WTC11 (cell line): ENCODE results near the gene BRICD5. TPM values are rescaled to one million over a fixed set of nuclear protein-coding genes. Genes with fewer than 3 reads are reported as not detected.
A peak's percentile ranks its signal among the peaks of the same experiment; 100 is the strongest.

Source experiments
- ATAC-seq: fragments of 200-7000 bp; cut with Tn5 transposase; 2 replicates; pipeline ENCODE4 v1.10.0; 2021; ENCODE audit warnings: mild to moderate bottlenecking, moderate library complexity
- CTCF ChIA-PET: fragments of 300-600 bp; sonication (Branson Sonifier 250); formaldehyde crosslinking; loops from one replicate; lab custom pipeline; 2021; ENCODE audit warnings: antibody characterized with exemption; lab: Charles Lee
- POLR2A ChIA-PET: fragments of 350-600 bp; sonication (Branson Sonifier 250); formaldehyde crosslinking; loops from one replicate; lab custom pipeline; 2021; ENCODE audit warnings: antibody characterized with exemption; lab: Charles Lee
- DNase-seq: peaks from one replicate; pipeline ENCODE4 v3.0.0; 2021; ENCODE audit warnings: low spot score
- H3K27ac Mint-ChIP-seq: 2 replicates; pipeline ENCODE4 v1.8.0; 2021; ENCODE audit warnings: mixed read lengths
- H3K27me3 Mint-ChIP-seq: 2 replicates; pipeline ENCODE4 v1.8.0; 2021; ENCODE audit warnings: low read depth, mild to moderate bottlenecking, moderate library complexity, mixed read lengths
- H3K36me3 Mint-ChIP-seq: 2 replicates; pipeline ENCODE4 v1.8.0; 2021; ENCODE audit warnings: mixed read lengths
- H3K4me1 Mint-ChIP-seq: 2 replicates; pipeline ENCODE4 v1.8.0; 2022; ENCODE audit warnings: mixed read lengths
- H3K4me3 Mint-ChIP-seq: 2 replicates; pipeline ENCODE4 v1.8.0; 2021; ENCODE audit warnings: mild to moderate bottlenecking, moderate library complexity, mixed read lengths
- H3K9me3 Mint-ChIP-seq: 2 replicates; pipeline ENCODE4 v1.8.0; 2021; ENCODE audit warnings: mixed read lengths
- AFF4 ChIP-seq: sonication (generic); formaldehyde crosslinking; IDR thresholded peaks from 2 replicates; pipeline ENCODE4 v1.8.1; 2023; ENCODE audit warnings: mild to moderate bottlenecking, missing genetic modification reagents, borderline replicate concordance
- ATF3 ChIP-seq: sonication (generic); formaldehyde crosslinking; conservative IDR thresholded peaks from 2 replicates; pipeline ENCODE4 v1.8.1; 2022; ENCODE audit warnings: mild to moderate bottlenecking, missing genetic modification reagents
- CDX4 ChIP-seq: fragments of 250-450 bp; sonication (Bioruptor Pico); IDR thresholded peaks from 2 replicates; pipeline ENCODE4 v1.9.0; 2021; ENCODE audit warnings: moderate library complexity, mild to moderate bottlenecking, inconsistent platforms, borderline replicate concordance
- CREM ChIP-seq: sonication (generic); formaldehyde crosslinking; IDR thresholded peaks from 2 replicates; pipeline ENCODE4 v1.8.1; 2022; ENCODE audit warnings: mild to moderate bottlenecking, missing genetic modification reagents, moderate library complexity
- E2F4 ChIP-seq: sonication (generic); formaldehyde crosslinking; IDR thresholded peaks from 2 replicates; pipeline ENCODE4 v1.8.1; 2022; ENCODE audit warnings: low read depth, mild to moderate bottlenecking, moderate library complexity, missing genetic modification reagents, borderline replicate concordance
- HMGA2 ChIP-seq: fragments of 250-450 bp; sonication (Bioruptor Pico); IDR thresholded peaks from 2 replicates; pipeline ENCODE4 v1.4.0; 2021; ENCODE audit warnings: mild to moderate bottlenecking, moderate library complexity
- JAZF1 ChIP-seq: fragments of 250-450 bp; sonication (Bioruptor Pico); IDR thresholded peaks from 2 replicates; pipeline ENCODE4 v1.9.0; 2021; ENCODE audit warnings: moderate library complexity, mild to moderate bottlenecking, inconsistent platforms
- MAX ChIP-seq: sonication (generic); formaldehyde crosslinking; IDR thresholded peaks from 2 replicates; pipeline ENCODE4 v1.8.0; 2022; ENCODE audit warnings: mild to moderate bottlenecking, missing genetic modification reagents
- NR1H2 ChIP-seq: sonication (generic); formaldehyde crosslinking; IDR thresholded peaks from 2 replicates; pipeline ENCODE4 v1.9.0; 2021; ENCODE audit warnings: mild to moderate bottlenecking, moderate library complexity, missing genetic modification reagents
- SMAD3 ChIP-seq: sonication (generic); formaldehyde crosslinking; IDR thresholded peaks from 2 replicates; pipeline ENCODE4 v1.8.0; 2022; ENCODE audit warnings: missing genetic modification reagents, mild to moderate bottlenecking, borderline replicate concordance
- USF1 ChIP-seq: sonication (generic); formaldehyde crosslinking; IDR thresholded peaks from 2 replicates; pipeline ENCODE4 v1.8.0; 2022; ENCODE audit warnings: mild to moderate bottlenecking, missing genetic modification reagents
- ZBTB21 ChIP-seq: sonication (generic); formaldehyde crosslinking; IDR thresholded peaks from 2 replicates; pipeline ENCODE4 v1.8.1; 2023; ENCODE audit warnings: mild to moderate bottlenecking, missing genetic modification reagents, borderline replicate concordance
- ZNF532 ChIP-seq: fragments of 250-450 bp; sonication (Bioruptor Pico); IDR thresholded peaks from 2 replicates; pipeline ENCODE4 v1.9.0; 2021; ENCODE audit warnings: mild to moderate bottlenecking, borderline replicate concordance
- total RNA-seq: library from RNA; stranded (reverse); gene quantifications from 3 replicates; pipeline ENCODE4 v1.2.3, GENCODE V29; 2021
- TF ChIP-seq, protein P1 (sequence below): sonication (generic); formaldehyde crosslinking; IDR thresholded peaks from 2 replicates; pipeline ENCODE4 v1.8.0; 2022; ENCODE audit warnings: mild to moderate bottlenecking, missing genetic modification reagents

Gene BRICD5
- total RNA-seq, 1 experiment from 2014 or later, result 13.6 TPM

DNA sequence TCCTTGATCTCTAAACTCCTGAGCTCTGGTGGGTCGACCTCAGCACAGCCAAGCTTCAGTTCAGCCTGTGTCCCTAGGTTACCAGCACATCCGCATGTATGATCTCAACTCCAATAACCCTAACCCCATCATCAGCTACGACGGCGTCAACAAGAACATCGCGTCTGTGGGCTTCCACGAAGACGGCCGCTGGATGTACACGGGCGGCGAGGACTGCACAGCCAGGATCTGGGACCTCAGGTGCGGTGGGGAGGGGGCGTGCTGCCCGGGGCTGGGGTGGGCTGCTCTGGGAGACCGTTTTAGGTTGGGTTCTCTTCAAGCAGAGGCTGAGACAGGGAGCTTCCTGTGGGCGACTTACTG lies 4.3 kb downstream of the BRICD5 start (continued):
- TF ChIP-seq USF1 (CRISPR knock-in tag) (no peak), ZNF532 (CRISPR knock-in tag) (no peak), AFF4 (CRISPR knock-in tag) (no peak), CDX4 (CRISPR knock-in tag) (no peak)

DNA sequence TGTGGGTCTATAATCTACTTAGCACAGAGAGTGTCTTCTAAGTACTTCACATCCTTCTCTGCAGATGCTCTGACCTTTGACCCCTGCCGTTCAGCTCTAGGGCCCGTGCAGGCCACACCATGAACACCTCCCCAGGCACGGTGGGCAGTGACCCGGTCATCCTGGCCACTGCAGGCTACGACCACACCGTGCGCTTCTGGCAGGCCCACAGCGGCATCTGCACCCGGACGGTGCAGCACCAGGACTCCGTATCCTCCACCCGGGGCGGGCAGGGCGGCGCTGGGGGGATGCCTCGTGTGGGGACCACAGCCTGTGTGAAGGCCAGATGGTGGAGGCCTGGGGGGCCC lies 4.7 kb downstream of the BRICD5 start:
- ATAC-seq (no peak), DNase-seq (no peak)
- H3K27ac Mint-ChIP-seq, result no peak overlapping the region
- H3K4me1 Mint-ChIP-seq, result peaks cover 17% of the 10 kb centered on the region
- H3K9me3 Mint-ChIP-seq, result no peaks in the 10 kb centered on the region
- H3K4me3 Mint-ChIP-seq, result peak overlapping the region; percentile 80
- peaks cover 14% of the 10 kb centered on the region for H3K36me3 Mint-ChIP-seq
- ChIA-PET CTCF (interaction anchor here (1.3 to 2.7 kb wide), 3 partner anchors 11 to 51 kb away, joined by 4 to 13 read pairs (median 4); partner anchors contain the start of genes CASKIN1 and TRAF7), POLR2A (interaction anchor here (0.7 to 1.3 kb wide), 2 partner anchors 34 to 51 kb away, joined by 3 read pairs; partner anchors contain the start of gene TRAF7)
- peaks cover 18% of the 10 kb centered on the region for H3K27me3 Mint-ChIP-seq
- TF ChIP-seq USF1 (CRISPR knock-in tag) (no peak), ATF3 (CRISPR knock-in tag) (no peak), E2F4 (CRISPR knock-in tag) (no peak), AFF4 (CRISPR knock-in tag) (no peak), MAX (CRISPR knock-in tag) (no peak), JAZF1 (CRISPR knock-in tag) (no peak), NR1H2 (CRISPR knock-in tag) (no peak), SMAD3 (CRISPR knock-in tag) (no peak), CREM (no peak), HMGA2 (CRISPR knock-in tag) (no peak), ZBTB21 (CRISPR knock-in tag) (no peak)
- TF ChIP-seq, protein P1, sequence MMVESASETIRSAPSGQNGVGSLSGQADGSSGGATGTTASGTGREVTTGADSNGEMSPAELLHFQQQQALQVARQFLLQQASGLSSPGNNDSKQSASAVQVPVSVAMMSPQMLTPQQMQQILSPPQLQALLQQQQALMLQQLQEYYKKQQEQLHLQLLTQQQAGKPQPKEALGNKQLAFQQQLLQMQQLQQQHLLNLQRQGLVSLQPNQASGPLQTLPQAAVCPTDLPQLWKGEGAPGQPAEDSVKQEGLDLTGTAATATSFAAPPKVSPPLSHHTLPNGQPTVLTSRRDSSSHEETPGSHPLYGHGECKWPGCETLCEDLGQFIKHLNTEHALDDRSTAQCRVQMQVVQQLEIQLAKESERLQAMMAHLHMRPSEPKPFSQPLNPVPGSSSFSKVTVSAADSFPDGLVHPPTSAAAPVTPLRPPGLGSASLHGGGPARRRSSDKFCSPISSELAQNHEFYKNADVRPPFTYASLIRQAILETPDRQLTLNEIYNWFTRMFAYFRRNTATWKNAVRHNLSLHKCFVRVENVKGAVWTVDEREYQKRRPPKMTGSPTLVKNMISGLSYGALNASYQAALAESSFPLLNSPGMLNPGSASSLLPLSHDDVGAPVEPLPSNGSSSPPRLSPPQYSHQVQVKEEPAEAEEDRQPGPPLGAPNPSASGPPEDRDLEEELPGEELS (CRISPR knock-in tag), result no peak
